HL-60/S4 (cell line): ENCODE results near the gene ELOB.
"Not testable (repeated sequence)": the region's sequence is repeated elsewhere in the genome, so short reads cannot be mapped to it uniquely, and the experiment has no call there.

Experiments used
- in situ Hi-C: fragments of 300-500 bp; cut with MboI; formaldehyde crosslinking; loops from 2 replicates; pipeline ENCODE4 v1.14.3; 2022; ENCODE audit warnings: low sequenced_read_pairs

The ELOB gene

DNA sequence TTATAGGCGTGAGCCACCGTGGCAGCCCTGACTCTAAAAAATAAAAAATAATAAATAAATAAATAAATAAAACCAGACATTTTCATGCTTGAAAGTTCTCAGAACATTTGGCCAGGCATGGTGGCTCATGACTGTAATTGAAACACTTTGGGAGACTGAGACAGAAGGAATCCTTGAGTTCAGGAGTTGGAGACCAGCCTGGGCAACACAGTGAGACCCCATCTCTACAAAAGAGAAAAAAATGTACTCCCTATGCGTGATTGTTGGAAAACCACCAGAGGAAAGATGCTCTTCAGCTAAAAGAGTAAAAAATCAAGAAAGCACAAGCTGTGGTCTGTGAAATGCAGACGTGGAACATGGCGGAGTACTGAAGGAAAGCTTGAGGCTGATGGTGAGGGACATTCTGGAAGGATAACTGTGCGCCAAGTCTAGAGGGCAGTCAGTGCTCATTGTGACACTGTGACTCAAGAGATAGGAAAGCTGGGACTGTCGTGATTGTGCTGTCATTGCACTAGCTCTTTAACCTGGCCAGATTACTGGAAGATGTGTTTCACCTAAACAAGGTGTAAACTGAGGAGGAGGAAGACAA, 52.9 kb downstream of the ELOB start:
- in situ Hi-C loops, result no loop called here

DNA sequence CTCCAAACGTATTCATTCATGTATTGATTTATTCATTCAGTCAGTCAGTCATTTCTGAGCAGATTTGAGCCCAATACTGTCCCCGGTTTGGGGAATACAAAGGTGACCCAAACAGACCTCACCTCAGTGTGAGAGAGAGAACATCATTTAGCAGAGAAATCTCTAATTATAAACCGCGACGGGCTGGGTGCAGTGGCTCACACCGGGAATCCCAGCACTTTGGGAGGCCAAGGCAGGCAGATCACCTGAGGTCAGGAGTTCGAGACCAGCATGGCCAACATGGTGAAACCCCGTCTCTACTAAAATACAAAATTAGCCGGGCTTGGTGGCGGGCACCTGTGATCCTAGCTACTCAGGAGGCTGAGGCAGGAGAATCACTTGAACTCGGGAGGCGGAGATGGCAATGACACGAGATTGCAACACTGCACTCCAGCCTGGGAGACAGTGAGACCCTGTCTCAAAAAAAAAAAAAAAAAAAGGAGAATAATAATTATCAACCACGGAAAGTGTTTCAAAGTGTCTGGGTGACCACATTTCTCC, 55.4 kb downstream of the ELOB start:
- in situ Hi-C loops, result not testable (repeated sequence)
